CD1c-positive myeloid dendritic cell (primary cell): ENCODE data around the gene ING5.

ENCODE experiments used
- DNase-seq: peaks from one replicate; pipeline ENCODE4 v3.0.0-alpha.2; 2016; ENCODE audit errors: extremely low spot score

Gene ING5

DNA sequence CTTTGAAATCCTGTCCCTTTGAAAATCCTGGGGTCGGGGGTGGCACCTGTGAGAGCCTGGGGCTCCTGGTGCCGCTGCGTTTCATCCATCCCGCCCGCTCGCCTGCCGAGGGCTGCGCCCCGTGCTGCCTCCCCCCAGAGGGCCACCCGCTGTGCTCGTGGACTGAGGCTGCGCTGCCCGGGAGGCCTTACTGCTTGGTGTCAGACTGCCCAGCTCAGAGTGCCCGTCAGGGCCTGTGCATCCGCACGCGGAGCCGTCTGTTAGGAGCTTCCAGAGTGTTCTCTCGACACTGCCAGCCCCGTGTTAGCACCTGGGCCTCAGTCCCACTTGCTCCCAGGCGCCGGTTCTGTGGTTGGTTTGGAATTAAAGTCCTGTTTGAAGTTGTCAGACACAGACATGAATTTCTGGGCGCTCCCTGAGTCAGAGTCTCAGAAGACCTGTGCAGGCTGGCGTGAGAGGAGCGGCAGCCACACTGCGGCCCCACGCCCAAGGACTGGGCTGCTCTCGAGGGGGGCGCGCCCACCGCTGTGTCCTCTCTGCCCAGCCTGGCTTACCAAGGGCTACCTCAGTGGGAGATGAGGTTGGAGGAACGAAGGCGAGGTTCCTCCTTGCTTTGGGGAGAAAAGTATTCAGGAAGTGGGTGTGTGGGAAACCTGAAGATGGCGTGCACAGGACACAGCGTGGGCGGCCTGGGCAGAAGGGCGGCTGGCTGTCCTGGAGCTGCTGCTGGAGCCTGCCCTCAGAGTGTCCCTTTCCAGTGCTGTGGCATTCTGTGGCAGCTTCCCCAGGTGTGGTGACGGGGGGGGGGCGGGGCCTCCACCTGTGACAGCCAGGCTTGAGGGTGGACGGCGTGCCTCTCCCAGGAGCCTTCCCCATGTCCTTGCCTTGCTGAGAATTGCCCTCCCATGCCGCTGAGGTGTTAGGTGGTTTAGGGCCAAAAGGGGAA is 29.3 kb upstream of the ING5 start:
- DNase-seq = no peak

DNA sequence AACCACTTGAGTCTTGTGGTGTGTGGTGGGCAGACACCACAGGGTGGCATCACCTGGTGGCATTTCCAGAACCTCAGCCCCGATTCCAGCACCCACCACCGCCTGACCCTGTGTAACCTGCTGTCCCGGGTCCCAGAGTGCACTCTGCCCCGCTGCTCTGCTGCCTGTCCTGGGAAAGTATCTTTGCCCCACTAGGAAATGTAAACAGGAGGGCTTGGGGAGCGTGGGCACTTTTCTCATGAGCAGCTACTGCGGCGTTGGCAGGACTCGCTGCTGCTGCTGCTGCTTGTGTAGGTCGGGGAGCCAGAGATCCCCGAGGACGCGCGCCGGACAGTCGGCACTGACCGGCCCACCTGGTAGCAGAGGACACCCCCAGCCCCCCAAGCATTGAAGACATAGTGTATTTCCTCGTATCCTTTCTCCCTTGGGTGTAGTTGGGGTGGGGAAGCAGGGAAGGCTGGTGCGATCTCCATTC is 28.6 kb upstream of the ING5 start:
- DNase-seq = no peak

DNA sequence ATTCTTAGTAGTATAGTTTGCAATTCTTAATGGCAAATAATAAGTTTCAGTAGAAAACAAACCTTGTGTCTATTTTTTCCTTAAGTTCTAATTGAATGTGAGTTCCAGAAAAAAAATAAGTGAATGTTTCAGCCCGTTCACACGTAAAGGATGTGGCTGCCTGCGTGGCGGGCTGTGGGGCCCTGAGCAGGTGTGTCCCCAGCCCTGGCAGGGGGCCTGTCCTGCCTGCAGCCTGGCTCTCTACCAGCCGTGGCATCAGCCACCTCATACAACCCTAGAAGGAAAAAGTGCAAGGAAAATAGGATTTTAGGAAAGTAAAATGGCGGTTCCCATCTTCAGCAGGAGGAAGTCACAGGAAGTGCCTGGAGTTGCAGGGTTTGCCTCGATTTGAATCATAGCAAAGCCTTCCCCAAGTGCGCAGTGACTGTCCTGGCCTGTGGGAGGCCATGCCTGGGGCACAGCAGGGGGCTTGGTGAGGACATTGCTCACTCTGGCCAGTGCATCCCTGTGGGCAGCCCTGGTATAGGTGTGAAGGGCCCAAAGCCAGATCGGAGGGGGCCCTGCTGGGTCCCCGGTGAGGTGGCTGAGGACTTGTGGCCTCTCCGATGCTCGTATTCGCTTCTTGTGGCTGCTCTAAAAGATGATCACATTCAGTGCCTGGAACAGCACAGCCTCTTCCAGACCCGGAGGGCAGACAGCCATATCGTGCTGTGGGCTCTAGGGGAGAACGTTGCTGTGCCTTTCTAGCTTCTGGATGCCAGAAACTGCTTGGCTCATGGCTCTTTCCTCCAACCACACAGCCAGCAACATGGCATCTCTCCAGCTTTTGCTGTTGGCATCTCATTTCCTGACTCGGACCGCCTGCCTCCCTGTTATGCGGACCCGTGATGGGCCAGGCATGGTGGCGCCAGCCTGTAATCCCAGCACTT is 27.8 kb upstream of the ING5 start:
- no peak for DNase-seq

DNA sequence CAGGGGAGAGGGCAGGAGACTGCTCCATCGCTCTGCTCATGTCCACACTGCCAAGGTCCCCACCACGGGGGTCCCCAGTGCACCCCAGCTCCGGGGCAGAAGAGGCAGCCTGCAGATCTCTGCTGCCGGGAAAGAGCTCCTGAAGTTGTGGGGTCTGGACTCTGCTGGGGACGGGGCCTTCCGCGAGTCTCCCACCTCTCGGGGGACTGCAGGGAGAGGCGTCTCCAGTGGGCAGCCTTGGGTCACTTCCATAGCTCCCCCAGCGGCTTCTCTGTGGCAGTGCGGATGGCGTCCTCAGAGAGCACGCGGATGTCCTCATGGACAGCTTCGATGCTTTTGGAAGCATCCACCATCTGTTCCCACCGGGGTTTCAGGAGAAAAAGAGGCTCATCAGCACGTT is 26.0 kb upstream of the ING5 start:
- no peak for DNase-seq

DNA sequence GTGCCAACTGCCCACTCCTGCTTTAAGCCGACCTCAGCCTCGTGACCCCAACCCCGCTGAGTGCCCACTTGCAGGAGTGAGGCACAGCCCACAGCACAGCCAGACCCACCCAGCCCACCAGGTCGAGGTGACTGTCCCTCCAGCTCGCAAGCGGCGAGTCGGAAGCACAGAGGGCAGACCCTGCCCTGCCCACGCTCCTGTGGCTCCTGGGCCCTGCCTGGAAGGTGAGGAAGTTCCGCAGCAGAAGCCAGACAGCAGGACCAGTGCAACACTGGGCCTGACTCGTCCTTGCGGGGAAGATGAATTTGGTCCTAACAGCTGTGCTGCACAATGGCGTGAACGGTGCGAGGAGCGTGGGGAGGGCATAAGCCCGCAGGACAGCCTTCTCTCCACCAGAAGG is 25.2 kb upstream of the ING5 start:
- DNase-seq = no peak

DNA sequence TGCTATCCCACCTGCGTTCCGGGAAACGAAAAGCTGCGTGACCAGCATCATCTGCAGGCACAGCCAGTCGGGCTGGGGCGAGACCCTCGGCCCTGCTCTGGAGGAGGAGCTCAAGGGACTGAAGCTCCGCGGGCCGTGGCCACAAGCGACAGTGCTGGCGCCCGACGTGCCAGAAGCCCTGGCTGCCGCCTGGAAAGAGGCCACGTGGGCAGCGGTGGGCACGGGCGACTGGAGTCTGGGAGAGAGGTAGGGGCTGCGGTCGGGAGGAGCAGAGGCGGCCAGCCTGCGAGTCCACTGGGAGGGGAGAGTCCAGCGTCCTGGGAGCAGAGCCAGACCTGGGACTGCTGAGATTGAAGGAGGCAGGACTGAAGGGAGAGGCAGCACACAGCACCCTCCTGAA is 24.4 kb upstream of the ING5 start:
- no peak for DNase-seq

DNA sequence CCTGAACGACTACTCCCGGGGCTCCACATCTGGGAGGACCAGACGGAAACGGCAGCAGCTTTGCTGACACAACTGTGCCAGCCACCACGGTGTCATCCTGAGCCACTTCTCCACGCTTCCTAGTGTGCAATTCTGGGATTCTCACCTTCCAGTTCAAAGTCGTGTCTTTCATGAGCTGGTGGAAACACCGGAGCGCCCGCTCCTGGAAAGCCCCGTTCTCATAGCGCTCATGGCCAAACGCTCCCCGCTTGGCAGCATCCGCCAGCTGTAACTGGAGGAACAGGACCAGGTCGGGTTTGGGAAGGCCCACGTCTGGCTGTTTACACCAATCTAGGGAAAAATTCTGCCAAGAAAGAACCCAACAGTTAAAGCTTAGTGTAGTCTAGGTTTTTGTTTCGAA is 23.5 kb upstream of the ING5 start:
- DNase-seq = no peak

DNA sequence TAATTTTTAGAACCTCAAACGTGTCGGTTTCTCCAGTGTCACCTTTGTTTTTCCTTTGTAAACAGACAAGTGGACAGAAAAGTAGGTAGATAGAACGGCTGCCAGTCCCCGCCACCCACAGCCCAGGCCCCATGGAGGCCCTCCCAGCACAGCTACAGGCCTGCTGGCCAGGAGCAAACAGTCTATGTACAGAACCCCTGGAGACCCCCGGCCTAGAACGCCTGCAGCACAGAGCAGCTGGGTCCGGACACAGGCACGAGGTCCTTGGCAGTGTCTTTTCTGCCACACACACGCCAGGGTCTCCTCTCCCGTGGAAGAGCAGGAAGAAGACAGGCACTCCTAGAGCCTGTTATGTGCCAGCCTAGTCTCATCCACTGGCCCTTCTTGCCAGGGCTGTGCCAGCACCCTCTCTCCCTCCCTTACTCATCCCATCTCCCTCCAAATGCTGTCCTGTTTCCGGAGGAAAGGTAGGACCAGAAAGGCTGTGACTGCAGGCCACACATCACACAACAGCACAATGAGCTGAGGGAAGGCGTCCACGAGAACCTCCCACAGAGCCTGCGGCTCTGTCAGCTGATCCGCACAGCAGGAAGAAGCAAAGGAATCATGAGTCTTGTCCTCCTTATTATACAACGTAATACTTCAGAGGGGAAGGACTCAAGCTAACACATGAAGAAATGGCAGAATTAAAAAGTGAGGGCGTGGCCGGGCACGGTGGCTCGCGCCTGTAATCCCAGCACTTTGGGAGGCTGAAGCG is 22.9 kb upstream of the ING5 start:
- DNase-seq = no peak

DNA sequence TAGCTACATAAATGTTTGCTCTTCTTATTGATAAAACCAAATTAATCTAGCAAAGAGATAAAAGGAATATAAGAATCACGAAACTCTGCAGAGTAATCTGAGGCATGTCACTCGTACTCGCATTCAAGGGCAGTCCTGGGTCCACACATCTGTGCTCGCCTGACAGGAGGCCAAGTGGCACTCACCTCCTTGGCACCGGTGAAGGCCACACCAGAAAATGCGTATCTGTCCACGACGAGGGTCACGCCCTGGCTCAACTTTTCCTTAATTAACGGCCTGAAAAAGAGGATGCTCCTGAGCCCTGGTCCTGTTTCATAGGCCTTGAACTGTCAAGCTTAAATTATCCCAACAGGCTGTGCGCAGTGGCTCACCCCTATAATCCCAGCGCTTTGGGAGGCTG is 21.8 kb upstream of the ING5 start:
- no peak for DNase-seq

DNA sequence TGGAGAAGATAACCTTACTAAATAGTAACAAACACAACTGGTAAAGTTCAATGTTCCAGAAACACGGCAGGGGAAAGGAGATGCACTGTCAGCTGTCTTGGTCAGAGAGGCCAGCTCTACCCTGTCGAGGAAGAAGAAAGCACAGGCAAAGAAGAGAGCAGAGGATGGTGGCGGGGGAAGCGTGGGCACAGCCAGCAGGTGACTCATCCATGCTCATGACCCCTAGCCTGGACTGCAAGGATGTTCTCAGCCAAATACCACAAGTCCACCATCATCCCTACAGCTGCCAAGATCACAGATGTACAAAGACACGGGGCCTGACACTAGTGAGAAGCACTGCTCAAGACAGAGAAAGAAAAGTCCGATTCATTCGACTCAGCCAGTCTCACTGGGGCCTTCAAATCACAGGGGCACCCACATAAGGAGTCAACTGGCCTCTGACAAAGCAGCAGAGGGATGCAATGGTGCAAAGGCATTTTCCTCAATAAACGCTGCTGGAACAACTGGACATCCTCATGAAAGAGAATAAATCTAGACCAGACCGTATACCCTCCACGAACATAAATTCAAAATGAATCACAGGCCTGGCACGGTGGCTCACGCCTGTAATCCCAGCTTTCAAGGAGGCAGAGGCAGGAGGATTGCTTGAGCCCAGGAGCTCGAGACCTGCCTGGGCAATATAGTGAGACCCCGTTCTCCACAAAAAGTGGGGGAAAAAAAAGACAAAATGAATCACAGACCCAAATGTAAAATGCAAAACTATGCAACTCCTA is 20.8 kb upstream of the ING5 start:
- no peak for DNase-seq

DNA sequence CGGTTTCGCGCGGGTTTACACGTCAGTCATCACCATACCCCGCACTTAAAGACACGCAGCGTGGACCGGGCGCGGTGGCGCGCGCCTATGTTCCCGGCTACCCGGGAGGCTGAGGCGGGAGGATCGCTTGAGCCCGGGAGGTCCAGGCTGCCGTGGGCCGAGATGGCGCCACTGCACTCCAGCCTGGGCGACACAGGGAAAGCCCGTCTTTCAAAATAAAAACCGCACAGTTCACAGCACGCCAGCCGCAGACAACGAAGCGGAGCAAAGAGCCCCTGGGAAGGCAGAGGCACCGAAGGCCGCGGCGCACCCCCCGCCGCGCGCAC is 15.6 kb upstream of the ING5 start:
- peak; percentile 8 for DNase-seq

DNA sequence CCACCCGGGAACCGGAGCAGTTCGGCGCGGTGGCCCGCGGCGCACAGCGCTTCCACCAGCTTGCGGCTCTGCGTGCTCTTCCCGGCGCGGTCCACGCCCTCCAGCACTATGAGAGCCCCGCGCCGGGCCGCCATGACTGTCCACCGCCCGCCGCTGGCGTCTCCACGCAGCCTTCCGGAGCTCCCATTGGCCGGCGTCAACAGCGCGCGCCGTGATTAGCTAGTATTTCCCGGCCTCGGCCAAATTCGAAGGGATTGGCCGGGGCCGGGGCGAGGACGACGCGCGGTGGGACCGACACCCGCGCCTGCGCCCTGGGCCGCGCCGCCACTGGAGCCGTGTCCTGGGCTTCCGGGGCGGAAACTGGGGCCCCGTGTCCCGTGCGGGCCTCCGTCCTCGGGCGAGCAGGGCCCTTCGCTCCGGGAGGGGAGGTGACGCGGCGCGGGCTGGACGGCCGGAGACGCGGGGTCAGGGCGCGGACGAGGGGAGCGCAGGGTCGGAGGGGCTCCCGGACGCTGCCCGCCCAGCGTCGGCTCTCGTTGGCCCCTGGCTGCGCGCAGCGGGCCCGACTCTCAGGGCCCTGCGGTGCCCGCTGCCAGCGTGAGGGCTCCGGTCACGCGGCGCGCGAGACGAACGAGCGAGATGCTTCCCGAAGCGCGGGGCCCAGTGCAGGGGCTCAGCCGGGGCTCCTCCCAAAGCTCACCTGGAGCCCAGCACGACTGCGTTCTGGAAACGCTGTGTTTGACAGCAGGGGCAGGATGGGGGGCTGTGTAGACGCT is 15.0 kb upstream of the ING5 start, which contains the start of gene DTYMK:
TSS of gene DTYMK (minus strand) at position 166 of the 776 bp plus-strand sequence. CDS start at position 134, 32 bp downstream.
- DNase-seq = peak; percentile 99

DNA sequence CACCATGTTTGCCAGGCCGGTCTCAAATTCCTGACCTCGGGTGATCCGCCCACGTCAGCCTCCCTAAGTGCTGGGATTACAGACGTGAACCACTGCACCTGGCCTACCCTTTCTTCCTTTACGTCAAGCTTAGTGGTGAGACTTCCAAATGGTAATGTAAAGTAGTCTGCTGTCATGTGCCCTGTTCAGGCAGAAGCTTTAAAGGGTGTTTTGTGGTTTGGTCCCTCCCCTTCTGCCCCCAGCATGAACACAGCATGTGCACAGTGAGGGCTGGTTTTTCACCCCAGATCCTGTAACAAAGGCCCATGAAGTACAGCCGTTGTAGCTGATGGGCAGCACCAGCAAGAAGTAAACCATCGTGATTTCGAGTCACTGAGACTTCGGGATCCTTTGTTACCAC is 12.5 kb upstream of the ING5 start:
- no peak for DNase-seq

DNA sequence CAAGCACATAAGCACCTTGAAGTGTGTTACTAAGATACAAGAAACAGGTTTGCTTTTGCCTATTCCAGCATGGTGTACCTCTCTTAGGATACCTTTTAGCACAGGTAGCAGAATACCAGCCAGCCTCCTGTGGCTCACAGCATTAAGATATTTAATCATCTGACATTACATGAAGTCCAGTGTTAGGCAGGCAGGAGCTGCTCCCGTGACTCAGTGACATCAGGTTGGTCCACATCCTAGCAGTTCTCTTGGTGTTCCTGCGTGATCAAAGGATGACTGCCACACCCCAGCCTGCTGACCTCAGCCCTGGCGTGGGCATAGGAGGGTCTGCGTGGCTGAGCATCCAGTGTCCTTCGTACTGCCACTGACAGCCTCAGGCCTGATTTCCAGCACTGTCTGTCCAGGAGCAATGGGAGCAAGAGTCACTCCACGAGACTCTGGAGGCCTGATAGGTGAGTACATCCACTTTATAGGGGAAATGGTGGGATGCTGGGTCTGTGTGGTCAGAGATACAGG is 11.6 kb upstream of the ING5 start:
- DNase-seq = no peak

DNA sequence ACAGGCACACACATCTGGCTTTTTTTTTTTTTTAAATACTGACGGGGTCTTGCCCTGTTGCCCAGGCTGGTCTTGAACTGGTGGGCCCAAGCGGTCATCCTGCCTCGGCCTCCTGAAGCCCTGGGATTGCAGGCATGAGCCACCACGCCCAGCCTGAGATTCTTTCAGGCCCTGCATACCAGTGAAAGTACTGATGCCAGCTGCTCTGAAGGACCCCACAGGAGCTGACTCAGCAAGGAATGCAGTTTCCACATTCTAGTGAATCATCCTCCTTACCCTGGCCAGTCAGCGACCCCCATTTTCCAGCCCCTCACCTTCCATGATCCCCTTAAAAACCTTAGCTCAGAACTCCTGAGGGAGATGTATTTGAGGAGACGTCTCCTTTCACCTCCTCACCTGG is 9.4 kb upstream of the ING5 start:
- DNase-seq = no peak

DNA sequence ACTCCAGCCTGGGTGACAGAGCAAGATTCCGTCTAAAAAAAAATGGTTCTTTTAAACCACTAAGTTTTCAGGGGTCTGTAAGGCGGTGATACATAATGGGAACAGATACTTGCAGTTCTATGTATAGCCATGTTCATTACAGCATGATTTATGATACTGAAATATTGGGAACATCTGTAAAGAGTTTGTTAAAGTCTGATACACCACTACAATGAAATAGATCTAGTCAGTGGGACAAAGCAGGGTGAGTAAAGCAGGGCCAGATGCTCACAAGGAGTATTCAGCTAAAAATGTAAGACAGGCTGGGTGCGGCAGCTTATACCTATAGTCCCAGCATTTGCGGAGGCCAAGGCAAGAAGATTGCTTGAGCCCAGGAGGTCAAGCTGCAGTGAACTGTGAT is 6.2 kb upstream of the ING5 start:
- DNase-seq = no peak

DNA sequence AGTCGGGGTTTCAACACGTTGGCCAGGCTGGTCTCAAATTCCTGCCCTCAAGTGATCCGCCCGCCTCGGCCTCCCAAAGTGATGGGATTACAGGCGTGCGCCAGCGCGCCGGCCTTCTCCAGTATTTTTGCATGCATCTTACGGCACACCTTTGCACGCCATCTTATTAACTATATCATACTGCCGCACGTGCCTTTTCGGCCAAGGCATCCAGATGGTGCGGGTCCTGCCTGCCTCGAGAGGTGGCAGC is 765 bp upstream of the ING5 start:
- DNase-seq = no peak

DNA sequence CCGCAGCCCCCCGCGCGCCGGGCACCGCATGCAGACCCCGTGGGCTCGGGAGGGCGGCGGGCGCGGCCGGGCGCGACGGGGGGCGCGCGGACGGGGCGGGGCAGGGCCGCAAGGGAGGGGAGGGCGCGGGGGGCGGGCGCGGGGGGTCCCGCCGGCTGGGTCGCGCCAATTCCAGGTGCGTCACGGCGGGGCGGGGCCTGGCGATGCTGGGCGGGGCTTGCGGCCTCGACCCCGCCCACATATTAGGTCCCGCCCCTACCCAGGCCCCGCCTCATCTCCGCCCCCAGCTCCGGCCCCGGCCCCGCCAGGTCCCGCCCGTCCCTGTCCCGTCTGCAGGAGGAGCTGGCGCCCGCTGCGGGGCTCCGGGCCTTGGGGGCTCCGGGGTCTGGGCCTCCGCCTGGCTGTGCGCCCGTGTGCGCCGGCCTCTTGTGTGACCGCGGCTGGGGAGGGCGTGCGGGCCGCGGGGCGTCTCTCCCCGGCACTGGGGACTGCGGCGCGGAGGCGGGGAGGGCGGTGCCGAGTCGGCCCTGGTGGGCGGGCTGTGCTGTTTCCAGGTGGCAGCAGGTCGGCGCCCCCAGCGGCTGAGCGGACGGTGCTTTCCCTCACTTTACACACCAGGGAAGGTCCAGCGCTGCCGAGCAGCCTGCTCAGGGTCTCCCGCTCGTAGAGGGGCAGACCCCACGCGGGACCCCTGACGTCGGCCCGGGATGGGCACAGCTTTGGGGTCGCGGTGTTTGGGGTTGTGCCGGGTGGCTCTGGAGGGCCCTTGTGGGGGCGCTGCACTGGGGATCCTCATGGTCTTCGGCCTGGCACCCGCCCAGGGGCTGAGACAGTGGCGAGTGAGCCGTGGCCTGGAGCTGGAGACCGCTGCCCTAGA is 554 bp downstream of the ING5 start:
- peak; percentile 88 for DNase-seq

DNA sequence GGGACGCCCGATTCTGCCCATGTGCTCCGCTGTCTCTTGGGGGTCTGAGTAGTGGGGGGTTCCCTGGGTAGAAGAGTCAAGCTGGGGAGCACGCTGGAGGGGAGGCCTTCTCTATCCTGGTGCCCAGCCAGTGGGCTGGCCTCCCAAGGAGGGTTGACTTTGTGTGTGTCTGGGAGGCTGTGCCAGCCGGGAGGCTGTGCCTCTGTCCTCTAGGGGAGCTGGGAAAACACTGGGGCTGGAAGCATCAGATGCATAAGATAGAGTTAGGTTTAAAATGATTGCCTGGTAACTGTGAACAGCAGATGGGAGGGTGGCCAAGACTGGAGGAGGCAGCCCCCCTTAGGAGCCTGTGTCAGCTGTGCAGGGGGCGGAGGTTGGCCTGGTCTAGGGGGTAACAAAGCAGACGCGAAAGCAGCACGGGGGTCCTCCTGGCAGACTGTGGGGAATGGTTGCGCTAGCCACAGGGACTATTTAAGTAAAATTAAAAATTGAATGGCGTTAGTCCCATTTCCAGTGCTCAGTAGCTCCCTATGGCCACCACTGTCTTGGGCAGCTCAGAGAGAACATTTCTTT is 1.3 kb downstream of the ING5 start:
- no peak for DNase-seq
